ENCODE measurements around the gene APOLD1. TPM values are rescaled to one million over a fixed set of nuclear protein-coding genes. Genes with fewer than 3 reads are reported as not detected.
A peak's percentile ranks its signal among the peaks of the same experiment; 100 is the strongest.

Gene APOLD1
- total and polyA plus RNA-seq, 2 donors = 5.2 to 13.9 TPM

- H3K27ac ChIP-seq (ENCODE audit: low read depth in 1 of 2, low read length in 1 of 2) = no peak overlapping the region
- H3K4me1 ChIP-seq (ENCODE audit: control insufficient read depth in 2 of 2, insufficient read depth in 2 of 2, low read length in 2 of 2) = peaks cover 6 to 27% of the 10 kb centered on the region in 2 donors
- 88% methylated on average over 10 of the region's 10 CpGs for WGBS
- H3K36me3 ChIP-seq (ENCODE audit: control insufficient read depth in 2 of 2, insufficient read depth in 2 of 2, low read length in 1 of 2) = peaks cover under 1 to 2% of the 10 kb centered on the region in 2 donors
- DNase-seq (ENCODE audit: low read depth in 6 of 9, low spot score in 9 of 9) = no peak
- H3K9me3 ChIP-seq (ENCODE audit: control insufficient read depth in 2 of 2, insufficient read depth in 1 of 2, low read length in 1 of 2) = no peaks in the 10 kb centered on the region
- no peaks in the 10 kb centered on the region for H3K27me3 ChIP-seq (ENCODE audit: control insufficient read depth in 2 of 2, insufficient read depth in 1 of 2, low read length in 1 of 2)
- no peak overlapping the region for H3K4me3 ChIP-seq (ENCODE audit: low read length in 2 of 2)
Measured at GRCh38 chr12:12810553-12811021, 25.1 kb downstream of the APOLD1 start.

GRCh38 chr12:12811343-12811742, 25.9 kb downstream of the APOLD1 start:
- Histone ChIP-seq H3K27ac (ENCODE audit: low read depth in 1 of 2, low read length in 1 of 2) (no peak overlapping the region), H3K4me1 (ENCODE audit: control insufficient read depth in 2 of 2, insufficient read depth in 2 of 2, low read length in 2 of 2) (peaks cover 6 to 27% of the 10 kb centered on the region in 2 donors), H3K9me3 (ENCODE audit: control insufficient read depth in 2 of 2, insufficient read depth in 1 of 2, low read length in 1 of 2) (no peaks in the 10 kb centered on the region), H3K4me3 (ENCODE audit: low read length in 2 of 2) (no peak overlapping the region), H3K36me3 (ENCODE audit: control insufficient read depth in 2 of 2, insufficient read depth in 2 of 2, low read length in 1 of 2) (peaks cover 2 to 5% of the 10 kb centered on the region in 2 donors), H3K27me3 (ENCODE audit: control insufficient read depth in 2 of 2, insufficient read depth in 1 of 2, low read length in 1 of 2) (no peaks in the 10 kb centered on the region)
- 92% methylated on average over 3 of the region's 3 CpGs for WGBS
- DNase-seq (ENCODE audit: low read depth in 6 of 9, low spot score in 9 of 9) = no peak

DNA sequence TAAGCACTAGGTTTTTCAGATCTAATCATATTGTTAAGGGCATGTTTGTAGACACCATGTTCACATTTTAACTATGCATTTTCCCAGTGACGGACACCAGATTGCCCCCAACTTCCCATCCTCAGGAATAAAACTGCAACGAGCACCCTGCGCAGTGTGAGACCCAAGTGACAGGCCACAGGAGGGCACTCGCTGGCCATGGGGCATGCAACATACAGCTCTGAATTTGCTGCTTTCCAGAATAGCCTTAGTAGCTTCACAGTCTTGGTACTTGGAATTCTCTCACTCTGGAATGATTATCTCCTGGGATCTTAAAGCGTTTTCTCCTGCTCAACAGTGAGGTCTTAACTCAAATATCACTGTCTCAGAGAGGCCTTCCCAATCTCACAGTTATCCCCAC, 26.7 kb downstream of the APOLD1 start:
- no peak for DNase-seq (ENCODE audit: low read depth in 6 of 9, low spot score in 9 of 9)
- Histone ChIP-seq H3K4me3 (ENCODE audit: low read length in 2 of 2) (no peak overlapping the region), H3K9me3 (ENCODE audit: control insufficient read depth in 2 of 2, insufficient read depth in 1 of 2, low read length in 1 of 2) (no peaks in the 10 kb centered on the region), H3K27ac (ENCODE audit: low read depth in 1 of 2, low read length in 1 of 2) (no peak overlapping the region), H3K36me3 (ENCODE audit: control insufficient read depth in 2 of 2, insufficient read depth in 2 of 2, low read length in 1 of 2) (peaks cover 4 to 5% of the 10 kb centered on the region in 2 donors), H3K27me3 (ENCODE audit: control insufficient read depth in 2 of 2, insufficient read depth in 1 of 2, low read length in 1 of 2) (no peaks in the 10 kb centered on the region), H3K4me1 (ENCODE audit: control insufficient read depth in 2 of 2, insufficient read depth in 2 of 2, low read length in 2 of 2) (peaks cover 6 to 25% of the 10 kb centered on the region in 2 donors)
- over 99% methylated on average over 5 of the region's 5 CpGs for WGBS

GRCh38 chr12:12812618-12813119, 27.2 kb downstream of the APOLD1 start:
- no peak overlapping the region for H3K27ac ChIP-seq (ENCODE audit: low read depth in 1 of 2, low read length in 1 of 2)
- 80% methylated on average over 14 of the region's 14 CpGs for WGBS

GRCh38 chr12:12813120-12814101, 28.0 kb downstream of the APOLD1 start, which contains the start of gene DDX47:
Gene DDX47 (plus strand): TSS chr12:12813346. CDS start chr12:12813368, 22 bp downstream.
- Histone ChIP-seq H3K9me3 (ENCODE audit: control insufficient read depth in 2 of 2, insufficient read depth in 1 of 2, low read length in 1 of 2) (no peaks in the 10 kb centered on the region), H3K27ac (ENCODE audit: low read depth in 1 of 2, low read length in 1 of 2) (peak within 1 kb of the TSS; percentile 52 to 76), H3K27me3 (ENCODE audit: control insufficient read depth in 2 of 2, insufficient read depth in 1 of 2, low read length in 1 of 2) (no peaks in the 10 kb centered on the region), H3K4me3 (ENCODE audit: low read length in 2 of 2) (peak within 1 kb of the TSS; percentile 81 to 90), H3K4me1 (ENCODE audit: control insufficient read depth in 2 of 2, insufficient read depth in 2 of 2, low read length in 2 of 2) (peaks cover 6 to 12% of the 10 kb centered on the region in 2 donors), H3K36me3 (ENCODE audit: control insufficient read depth in 2 of 2, insufficient read depth in 2 of 2, low read length in 1 of 2) (peaks cover 8 to 12% of the 10 kb centered on the region in 2 donors)
- DNase-seq (ENCODE audit: low read depth in 6 of 9, low spot score in 9 of 9) = peak; percentile 86 to 97 (median 91)
- 5% methylated on average over 35 of the region's 35 CpGs for WGBS

More at GRCh38 chr12:12812618-12813119, 27.2 kb downstream of the APOLD1 start:
- DNase-seq (ENCODE audit: low read depth in 6 of 9, low spot score in 9 of 9) = no peak
- H3K4me3 ChIP-seq (ENCODE audit: low read length in 2 of 2) = no peak overlapping the region
- H3K4me1 ChIP-seq (ENCODE audit: control insufficient read depth in 2 of 2, insufficient read depth in 2 of 2, low read length in 2 of 2) = peaks cover 6 to 20% of the 10 kb centered on the region in 2 donors
- no peaks in the 10 kb centered on the region for H3K27me3 ChIP-seq (ENCODE audit: control insufficient read depth in 2 of 2, insufficient read depth in 1 of 2, low read length in 1 of 2)
- peaks cover 5 to 9% of the 10 kb centered on the region in 2 donors for H3K36me3 ChIP-seq (ENCODE audit: control insufficient read depth in 2 of 2, insufficient read depth in 2 of 2, low read length in 1 of 2)
- no peaks in the 10 kb centered on the region for H3K9me3 ChIP-seq (ENCODE audit: control insufficient read depth in 2 of 2, insufficient read depth in 1 of 2, low read length in 1 of 2)

DNA sequence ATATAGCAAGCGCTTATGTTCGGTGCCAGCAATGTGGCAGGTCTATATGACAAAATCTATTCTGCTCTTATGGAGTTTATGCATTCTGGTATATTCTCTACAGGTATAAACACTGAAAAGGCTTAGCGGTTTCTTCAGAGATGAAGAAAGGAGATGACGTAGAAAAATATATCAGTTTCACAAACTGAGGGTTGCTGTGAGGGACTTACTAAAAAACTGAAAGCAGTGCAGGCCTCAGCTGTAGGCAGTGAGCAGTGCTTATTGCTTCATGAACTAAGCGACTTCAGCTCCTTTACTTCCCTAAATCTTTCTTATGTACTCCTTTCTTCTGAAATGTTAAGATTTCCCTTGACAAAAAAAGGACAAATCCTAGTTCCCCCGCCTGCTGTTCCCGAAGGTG, 32.2 kb downstream of the APOLD1 start:
- Histone ChIP-seq H3K27ac (ENCODE audit: low read depth in 1 of 2, low read length in 1 of 2) (no peak overlapping the region), H3K36me3 (ENCODE audit: control insufficient read depth in 2 of 2, insufficient read depth in 2 of 2, low read length in 1 of 2) (peaks cover 19 to 36% of the 10 kb centered on the region in 2 donors), H3K9me3 (ENCODE audit: control insufficient read depth in 2 of 2, insufficient read depth in 1 of 2, low read length in 1 of 2) (no peaks in the 10 kb centered on the region), H3K4me1 (ENCODE audit: control insufficient read depth in 2 of 2, insufficient read depth in 2 of 2, low read length in 2 of 2) (peaks cover 6% of the 10 kb centered on the region in 2 donors), H3K27me3 (ENCODE audit: control insufficient read depth in 2 of 2, insufficient read depth in 1 of 2, low read length in 1 of 2) (no peaks in the 10 kb centered on the region), H3K4me3 (ENCODE audit: low read length in 2 of 2) (no peak overlapping the region)
- WGBS = 98% methylated on average over 7 of the region's 7 CpGs
- no peak for DNase-seq (ENCODE audit: low read depth in 6 of 9, low spot score in 9 of 9)

GRCh38 chr12:12818701-12819100, 33.2 kb downstream of the APOLD1 start:
- peaks cover 3 to 4% of the 10 kb centered on the region in 2 donors for H3K4me1 ChIP-seq (ENCODE audit: control insufficient read depth in 2 of 2, insufficient read depth in 2 of 2, low read length in 2 of 2)
- WGBS = 98% methylated on average over 4 of the region's 4 CpGs
- H3K27ac ChIP-seq (ENCODE audit: low read depth in 1 of 2, low read length in 1 of 2) = no peak overlapping the region
- H3K27me3 ChIP-seq (ENCODE audit: control insufficient read depth in 2 of 2, insufficient read depth in 1 of 2, low read length in 1 of 2) = no peaks in the 10 kb centered on the region
- DNase-seq (ENCODE audit: low read depth in 6 of 9, low spot score in 9 of 9) = no peak
- peaks cover 30 to 47% of the 10 kb centered on the region in 2 donors for H3K36me3 ChIP-seq (ENCODE audit: control insufficient read depth in 2 of 2, insufficient read depth in 2 of 2, low read length in 1 of 2)
- H3K4me3 ChIP-seq (ENCODE audit: low read length in 2 of 2) = no peak overlapping the region
- no peaks in the 10 kb centered on the region for H3K9me3 ChIP-seq (ENCODE audit: control insufficient read depth in 2 of 2, insufficient read depth in 1 of 2, low read length in 1 of 2)

DNA sequence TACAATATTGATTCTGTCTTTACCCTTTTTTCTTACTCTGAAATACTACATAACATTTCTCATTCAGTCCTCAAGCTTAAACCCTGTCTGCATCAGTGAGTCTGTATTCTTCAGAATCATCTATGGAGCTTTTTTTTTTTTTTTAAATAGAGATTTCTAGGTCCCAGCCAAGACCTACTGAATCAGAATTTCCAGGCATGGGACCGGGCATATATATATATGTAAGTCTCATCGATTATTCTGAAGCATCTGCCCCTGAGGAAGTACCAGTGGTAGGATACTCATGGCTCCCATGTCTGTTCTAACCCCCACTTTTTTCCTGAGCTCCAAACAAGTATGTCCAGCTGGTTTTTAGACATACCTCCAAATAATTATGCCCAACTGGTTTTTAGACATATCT, 33.8 kb downstream of the APOLD1 start:
- peaks cover 35 to 53% of the 10 kb centered on the region in 2 donors for H3K36me3 ChIP-seq (ENCODE audit: control insufficient read depth in 2 of 2, insufficient read depth in 2 of 2, low read length in 1 of 2)
- no peak for DNase-seq (ENCODE audit: low read depth in 6 of 9, low spot score in 9 of 9)
- H3K9me3 ChIP-seq (ENCODE audit: control insufficient read depth in 2 of 2, insufficient read depth in 1 of 2, low read length in 1 of 2) = no peaks in the 10 kb centered on the region
- no peaks in the 10 kb centered on the region for H3K27me3 ChIP-seq (ENCODE audit: control insufficient read depth in 2 of 2, insufficient read depth in 1 of 2, low read length in 1 of 2)
- H3K27ac ChIP-seq (ENCODE audit: low read depth in 1 of 2, low read length in 1 of 2) = no peak overlapping the region
- WGBS = 100% methylated on average over 2 of the region's 2 CpGs
- H3K4me3 ChIP-seq (ENCODE audit: low read length in 2 of 2) = no peak overlapping the region
- no peaks in the 10 kb centered on the region for H3K4me1 ChIP-seq (ENCODE audit: control insufficient read depth in 2 of 2, insufficient read depth in 2 of 2, low read length in 2 of 2)

DNA sequence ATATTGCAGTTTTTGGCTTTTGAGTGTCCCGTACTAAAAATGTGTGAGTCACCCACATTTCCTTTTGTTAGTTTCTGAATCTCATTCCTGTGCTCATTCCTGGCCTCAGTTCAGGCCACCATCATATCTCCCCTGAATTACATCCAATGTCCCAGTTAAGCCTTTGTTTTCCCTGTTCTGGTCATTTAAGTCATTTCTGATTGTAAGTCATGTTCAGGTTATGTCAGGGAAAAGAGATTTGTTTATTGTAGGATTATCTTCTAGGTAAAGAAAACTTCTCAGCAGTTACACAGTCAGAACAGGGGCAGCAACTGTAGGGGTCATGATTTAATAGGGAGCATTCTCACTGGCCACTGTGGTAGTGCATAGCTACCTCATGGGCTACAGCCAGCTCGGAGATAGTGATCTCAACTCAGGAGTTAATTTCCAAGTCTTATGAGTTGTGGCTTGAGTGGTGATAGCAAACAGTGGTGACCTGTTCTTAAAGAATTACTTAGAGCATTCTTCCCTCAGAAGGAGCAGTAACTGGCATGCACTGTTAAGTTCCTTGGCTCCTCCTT, 34.4 kb downstream of the APOLD1 start:
- Histone ChIP-seq H3K4me1 (ENCODE audit: control insufficient read depth in 2 of 2, insufficient read depth in 2 of 2, low read length in 2 of 2) (no peaks in the 10 kb centered on the region), H3K27ac (ENCODE audit: low read depth in 1 of 2, low read length in 1 of 2) (no peak overlapping the region), H3K9me3 (ENCODE audit: control insufficient read depth in 2 of 2, insufficient read depth in 1 of 2, low read length in 1 of 2) (no peaks in the 10 kb centered on the region), H3K27me3 (ENCODE audit: control insufficient read depth in 2 of 2, insufficient read depth in 1 of 2, low read length in 1 of 2) (no peaks in the 10 kb centered on the region), H3K4me3 (ENCODE audit: low read length in 2 of 2) (no peak overlapping the region), H3K36me3 (ENCODE audit: control insufficient read depth in 2 of 2, insufficient read depth in 2 of 2, low read length in 1 of 2) (peaks cover 35 to 59% of the 10 kb centered on the region in 2 donors)
- no peak for DNase-seq (ENCODE audit: low read depth in 6 of 9, low spot score in 9 of 9)
- 96% methylated on average over 2 of the region's 2 CpGs for WGBS

Data from thymus (tissue), 11 donors.